Keratinocyte (primary cell): ENCODE measurements around the gene GPR39.

Source experiments
- EZH2 ChIP-seq: IDR thresholded peaks from one replicate; pipeline ENCODE4 v1.6.1; 2012; ENCODE audit warnings: inconsistent platforms, mild to moderate bottlenecking, low read length, moderate library complexity
- TF ChIP-seq, protein P1 (sequence below), 3 experiments: IDR thresholded peaks in 1 of 3; conservative IDR thresholded peaks in 1 of 3; optimal IDR thresholded peaks in 1 of 3; 2 replicates in 2 of 3; 3 replicates in 1 of 3; pipeline versions ENCODE3 to v1.5.1; 2011; ENCODE audit warnings: low read length in 3 of 3, mild to moderate bottlenecking in 3 of 3, moderate library complexity in 2 of 3, control low read depth in 1 of 3, inconsistent platforms in 1 of 3; ENCODE audit not compliant: insufficient read depth in 2 of 3; ENCODE audit errors: extremely low read depth in 1 of 3

- TF ChIP-seq, protein P1, sequence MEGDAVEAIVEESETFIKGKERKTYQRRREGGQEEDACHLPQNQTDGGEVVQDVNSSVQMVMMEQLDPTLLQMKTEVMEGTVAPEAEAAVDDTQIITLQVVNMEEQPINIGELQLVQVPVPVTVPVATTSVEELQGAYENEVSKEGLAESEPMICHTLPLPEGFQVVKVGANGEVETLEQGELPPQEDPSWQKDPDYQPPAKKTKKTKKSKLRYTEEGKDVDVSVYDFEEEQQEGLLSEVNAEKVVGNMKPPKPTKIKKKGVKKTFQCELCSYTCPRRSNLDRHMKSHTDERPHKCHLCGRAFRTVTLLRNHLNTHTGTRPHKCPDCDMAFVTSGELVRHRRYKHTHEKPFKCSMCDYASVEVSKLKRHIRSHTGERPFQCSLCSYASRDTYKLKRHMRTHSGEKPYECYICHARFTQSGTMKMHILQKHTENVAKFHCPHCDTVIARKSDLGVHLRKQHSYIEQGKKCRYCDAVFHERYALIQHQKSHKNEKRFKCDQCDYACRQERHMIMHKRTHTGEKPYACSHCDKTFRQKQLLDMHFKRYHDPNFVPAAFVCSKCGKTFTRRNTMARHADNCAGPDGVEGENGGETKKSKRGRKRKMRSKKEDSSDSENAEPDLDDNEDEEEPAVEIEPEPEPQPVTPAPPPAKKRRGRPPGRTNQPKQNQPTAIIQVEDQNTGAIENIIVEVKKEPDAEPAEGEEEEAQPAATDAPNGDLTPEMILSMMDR (optimal IDR thresholded peaks at IDR 0.05 in 1 of 3, IDR thresholded peaks at IDR 0.05 in 1 of 3, conservative IDR thresholded peaks at IDR 0.05 in 1 of 3; ENCODE audit: extremely low read depth in 1 of 3, insufficient read depth in 2 of 3, low read length in 3 of 3) = no peak
- TF ChIP-seq EZH2 = no peak
Observed at GRCh38 chr2:132654968-132655367, 238.4 kb downstream of the GPR39 start.
